Thoracic aorta endothelial cell (primary cell): ENCODE results near the gene IL6ST. TPM values are rescaled to one million over a fixed set of nuclear protein-coding genes. Genes with fewer than 3 reads are reported as not detected.

Source experiments
- small RNA-seq: library from RNA; depleted of rRNA; stranded (forward); fragments of <200 nt; gene quantifications from one replicate; pipeline ENCODE3, GENCODE V24; 2012
- total RNA-seq: library from RNA; depleted of rRNA; stranded (reverse); fragments of >200 nt; gene quantifications from 2 replicates; pipeline ENCODE4 v1.2.3, GENCODE V29; 2012

IL6ST gene
- total RNA-seq: 584 and 586 TPM in 2 replicates

DNA sequence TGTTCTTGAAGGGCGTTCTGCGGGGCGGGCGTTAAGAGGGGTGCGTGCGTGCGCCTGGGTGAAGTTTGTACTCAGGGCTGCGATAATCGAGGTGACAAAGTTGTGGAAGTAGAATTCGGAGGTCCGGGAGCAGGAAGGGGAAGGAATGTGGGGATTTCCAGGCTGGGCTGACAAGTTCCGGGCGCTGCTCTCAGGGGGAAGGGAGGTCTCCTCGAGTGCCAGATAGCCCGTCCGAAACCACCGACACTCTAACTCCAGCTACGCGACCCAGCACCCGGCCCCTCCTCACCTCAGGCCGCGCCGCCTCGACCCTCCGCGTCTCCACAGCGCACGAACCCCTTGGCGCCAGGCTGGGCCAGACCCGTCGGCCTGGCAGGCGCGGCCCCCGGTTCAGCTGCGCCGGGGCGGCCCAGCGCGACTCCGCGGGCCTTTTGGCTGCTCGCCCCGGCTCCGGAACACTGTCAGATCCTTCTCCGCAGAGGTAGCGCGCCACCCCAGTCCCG is at the start of gene IL6ST:
Gene IL6ST (minus strand): TSS at position 469 of the 503 bp plus-strand sequence. CDS start 18,685 bp downstream, outside the sequence.

Small RNAs within 50 kb of the gene (small RNA-seq; reads per million reads assigned to genes)
- gene AC016596.1 (not detected), gene RF01210 (not detected)

Other genes starting within 250 kb of the IL6ST start
- gene IL31RA, start 143.6 kb downstream of the IL6ST start, total RNA-seq: 0.80 and 1.7 TPM in 2 replicates
- gene ANKRD55, start 238.4 kb upstream of the IL6ST start, total RNA-seq: 0.57 and 2.9 TPM in 2 replicates